ENCODE measurements around the gene MYL6B.

MYL6B gene

DNA sequence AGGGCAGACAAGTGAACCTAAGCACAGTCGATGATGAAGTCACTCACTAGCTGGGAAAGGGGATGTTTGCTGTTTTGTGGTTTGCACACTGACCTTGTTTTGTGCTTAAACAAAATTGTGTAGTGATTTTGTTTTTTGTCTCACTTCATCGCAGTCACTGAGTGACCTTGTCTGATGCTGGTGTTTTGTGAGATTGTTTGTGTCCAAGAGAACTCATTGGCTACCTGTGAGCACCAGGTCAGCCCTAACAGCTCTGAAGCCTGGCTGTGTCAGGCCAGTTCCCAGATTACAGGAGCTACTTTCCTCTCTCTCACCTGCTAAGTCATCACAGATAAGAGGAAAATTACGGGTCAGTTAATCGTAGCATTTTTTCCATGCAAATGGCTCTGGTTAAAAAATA lies 28.3 kb upstream of the MYL6B start:
- no peak for DNase-seq

DNA sequence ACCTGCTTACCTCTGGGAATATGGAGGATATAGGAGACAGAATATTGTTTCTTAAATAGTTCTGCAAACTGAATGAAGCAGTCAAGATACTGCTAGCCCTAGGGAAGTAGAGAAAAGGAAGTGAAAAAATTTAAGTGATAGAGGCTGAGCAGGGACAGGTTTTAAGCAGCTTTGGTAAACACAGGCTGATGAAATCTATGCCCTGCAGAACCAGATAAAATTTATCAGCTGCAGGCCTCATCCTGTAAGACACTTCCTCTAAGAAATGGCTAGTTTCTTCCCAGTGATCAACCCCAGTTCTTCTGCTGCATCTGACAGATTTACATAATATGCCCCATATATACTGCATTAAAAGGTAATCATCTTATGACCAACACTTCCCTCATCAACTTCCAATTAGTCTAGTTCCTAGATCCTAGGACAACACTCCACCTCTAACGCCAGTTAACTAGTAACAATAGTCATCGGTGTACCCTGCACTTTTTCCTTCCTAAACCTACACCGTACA lies 25.6 kb upstream of the MYL6B start:
- DNase-seq = no peak

DNA sequence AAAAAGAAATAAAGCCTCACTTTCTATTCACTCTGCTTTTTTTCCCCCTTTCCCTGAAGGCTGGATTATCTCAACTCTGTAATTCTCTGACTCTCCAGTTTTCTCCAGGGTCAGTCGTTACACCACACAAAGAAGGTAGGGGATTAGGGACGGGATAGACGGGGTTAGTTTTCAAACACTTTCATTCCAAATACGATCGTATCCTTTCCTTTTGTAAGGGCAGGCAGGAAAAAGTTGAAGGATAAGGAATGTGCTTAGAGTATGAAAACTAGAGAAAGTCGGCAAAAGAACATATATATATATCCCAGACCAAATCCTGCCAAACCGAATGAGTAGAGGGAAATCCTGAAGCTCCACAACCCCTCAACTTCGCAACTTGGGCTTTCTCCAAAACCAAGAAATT lies 24.9 kb upstream of the MYL6B start:
- no peak for DNase-seq

GRCh38 chr12:56127888-56128669 lies 24.3 kb upstream of the MYL6B start, which contains the start of gene ESYT1:
TSS of gene ESYT1 (plus strand) at chr12:56128267. CDS start at chr12:56128320, 53 bp downstream.
- DNase-seq = peak; percentile 99

DNA sequence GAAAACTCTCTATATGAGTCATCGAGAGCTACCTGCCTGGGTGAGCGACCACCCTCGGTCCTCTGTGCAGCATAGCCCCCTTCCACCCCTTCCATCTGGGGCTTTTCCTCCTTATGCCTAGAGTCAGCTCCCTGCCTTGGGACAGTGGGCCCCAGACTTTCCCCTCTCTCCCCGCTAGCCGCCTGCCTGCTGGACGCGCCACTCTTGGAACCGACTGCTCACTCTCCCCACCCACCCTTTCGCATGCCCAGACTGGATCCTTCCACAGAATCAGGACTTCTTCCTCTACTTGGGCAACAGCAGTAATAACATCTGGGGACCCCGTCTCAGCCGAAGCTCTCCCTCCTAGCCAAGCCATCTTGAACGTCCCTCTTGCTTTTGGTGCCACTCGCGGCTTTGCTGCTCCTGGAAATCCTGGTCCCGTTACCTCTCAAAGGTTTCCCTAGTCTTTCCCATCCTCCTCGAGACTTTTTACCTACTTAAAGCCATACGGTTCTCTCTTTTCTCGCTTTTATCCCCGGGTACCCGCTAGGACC lies 23.6 kb upstream of the MYL6B start:
- DNase-seq = no peak

DNA sequence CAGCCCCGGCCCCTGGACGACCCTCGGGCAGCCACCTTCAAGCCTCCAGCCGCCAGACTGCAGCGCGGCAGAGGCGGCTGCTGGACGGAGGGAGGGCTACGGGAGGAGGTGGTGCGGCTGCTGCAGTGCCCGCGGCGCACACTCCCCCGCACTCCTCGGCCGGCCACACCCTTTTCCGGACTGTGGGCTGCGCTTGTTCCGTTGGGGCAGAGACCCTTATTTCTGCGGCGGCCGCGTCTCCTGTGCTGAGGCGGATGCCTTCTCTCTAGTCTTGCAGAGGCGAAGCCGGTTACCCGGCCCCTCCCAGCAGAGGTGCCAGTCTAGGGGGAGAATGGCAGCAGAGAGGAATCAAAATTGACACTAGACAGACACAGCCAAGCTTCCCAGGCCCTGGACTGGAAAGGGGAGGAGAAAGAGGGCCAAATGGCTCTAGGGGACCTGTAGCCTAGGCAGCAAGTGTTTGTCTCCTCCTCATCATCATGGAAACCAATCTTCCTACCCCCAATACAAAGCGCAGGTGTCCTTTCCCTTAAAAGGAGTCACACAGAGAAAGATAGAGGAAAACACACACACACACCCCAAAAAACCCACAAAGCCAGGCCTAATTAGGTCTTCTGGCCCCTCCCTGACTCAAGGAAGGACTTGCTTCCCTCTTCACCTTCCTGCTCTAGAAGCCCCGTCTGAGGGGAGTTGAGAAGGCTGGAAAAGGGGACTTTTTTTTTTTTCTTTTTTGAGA lies 23.0 kb upstream of the MYL6B start:
- no peak for DNase-seq

- no peak for DNase-seq
Observed at GRCh38 chr12:56129942-56130495, 22.4 kb upstream of the MYL6B start.

GRCh38 chr12:56130876-56131275 lies 21.5 kb upstream of the MYL6B start:
- no peak for DNase-seq

DNA sequence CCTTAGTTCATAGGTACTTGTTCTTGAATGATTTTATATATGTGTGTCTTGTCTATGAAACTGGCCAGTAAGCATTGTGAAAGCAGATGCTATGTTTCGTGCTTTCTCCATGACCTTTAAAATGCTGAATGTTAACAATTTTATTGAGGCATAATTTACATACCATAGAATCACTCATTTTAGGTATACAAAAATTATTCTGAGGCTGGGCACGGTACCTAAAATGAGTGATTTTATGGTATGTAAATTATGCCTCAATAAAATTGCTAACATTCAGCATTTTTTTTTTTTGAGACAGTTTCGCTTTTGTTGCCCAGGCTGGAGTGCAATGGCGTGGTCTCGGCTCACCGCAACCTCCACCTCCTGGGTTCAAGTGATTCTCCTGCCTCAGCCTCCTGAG lies 17.5 kb upstream of the MYL6B start:
- no peak for DNase-seq

DNA sequence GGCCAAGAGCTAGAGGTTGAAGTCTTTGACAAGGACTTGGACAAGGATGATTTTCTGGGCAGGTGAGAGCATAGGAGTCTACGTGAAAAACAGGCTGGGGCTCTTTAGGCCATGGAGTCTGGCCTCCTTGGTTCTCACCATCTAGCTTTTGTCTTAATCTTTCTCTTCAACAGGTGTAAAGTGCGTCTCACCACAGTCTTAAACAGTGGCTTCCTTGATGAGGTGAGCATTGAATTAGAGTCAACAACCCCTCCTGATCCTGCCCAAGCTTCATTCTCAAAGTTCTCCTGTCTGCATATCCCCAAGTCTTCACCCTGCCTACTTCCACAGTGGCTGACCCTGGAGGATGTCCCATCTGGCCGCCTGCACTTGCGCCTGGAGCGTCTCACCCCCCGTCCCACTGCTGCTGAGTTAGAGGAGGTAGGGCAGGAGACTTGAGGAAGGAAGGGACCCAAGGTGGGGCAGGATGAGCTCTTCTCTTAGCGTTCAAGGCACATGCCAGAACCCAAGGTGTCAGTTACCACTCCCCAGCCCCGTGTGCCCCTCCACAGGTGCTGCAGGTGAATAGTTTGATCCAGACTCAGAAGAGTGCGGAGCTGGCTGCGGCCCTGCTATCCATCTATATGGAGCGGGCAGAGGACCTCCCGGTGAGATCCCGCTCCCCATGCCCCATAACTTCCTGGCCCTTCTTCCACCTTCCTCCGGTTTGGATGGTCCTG lies 14.4 kb upstream of the MYL6B start:
- DNase-seq = no peak

- no peak for DNase-seq
Observed at GRCh38 chr12:56141946-56142784, 10.2 kb upstream of the MYL6B start.

- DNase-seq = no peak
Observed at GRCh38 chr12:56143217-56143616, 9.2 kb upstream of the MYL6B start.

DNA sequence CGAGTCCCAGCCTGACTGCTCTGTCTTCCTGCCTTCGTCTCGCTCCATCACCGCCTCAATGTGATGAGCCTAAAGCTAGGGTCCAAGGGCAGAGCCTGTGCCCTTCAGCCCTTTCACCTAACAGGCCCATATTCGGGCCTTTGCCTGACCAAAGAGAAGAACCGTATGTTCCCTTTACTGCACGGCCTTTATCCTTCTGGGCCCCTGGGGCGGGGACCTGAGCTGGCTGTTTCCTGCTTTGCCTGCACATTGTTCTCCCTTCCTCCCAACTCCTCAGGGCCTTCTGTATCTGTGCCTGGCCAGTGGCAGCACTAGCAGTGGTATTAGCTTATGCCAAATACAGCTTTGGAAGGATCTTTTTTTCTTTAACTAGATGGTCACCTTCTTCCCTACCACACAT lies 8.5 kb upstream of the MYL6B start:
- DNase-seq = no peak

- no peak for DNase-seq
Observed at GRCh38 chr12:56145217-56145616, 7.2 kb upstream of the MYL6B start.

GRCh38 chr12:56146492-56147460 lies 5.6 kb upstream of the MYL6B start:
- no peak for DNase-seq

GRCh38 chr12:56150563-56150962 lies 1.8 kb upstream of the MYL6B start:
- DNase-seq = no peak

DNA sequence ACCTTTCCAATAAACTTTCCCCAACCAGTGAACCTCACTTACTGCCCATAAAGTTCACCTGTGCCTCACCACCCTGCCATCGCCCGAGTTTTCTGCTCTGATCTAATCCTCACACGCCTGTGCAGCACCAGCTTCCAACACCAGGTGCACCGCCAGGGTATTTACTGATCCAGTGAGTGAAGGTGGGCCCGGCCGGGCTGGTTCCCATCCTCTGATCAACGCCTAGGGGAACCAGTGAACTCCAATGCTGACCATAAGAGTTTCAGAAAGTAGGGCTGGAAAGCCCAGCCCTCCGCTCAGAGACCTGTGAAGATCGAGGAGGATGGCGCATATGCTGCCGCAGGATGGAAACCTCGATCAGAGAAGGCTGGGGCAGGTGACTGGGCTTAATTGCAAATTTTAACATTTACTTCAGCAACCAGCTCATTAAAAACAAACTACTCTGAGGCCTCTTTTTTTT lies 685 bp upstream of the MYL6B start:
- DNase-seq = no peak

DNA sequence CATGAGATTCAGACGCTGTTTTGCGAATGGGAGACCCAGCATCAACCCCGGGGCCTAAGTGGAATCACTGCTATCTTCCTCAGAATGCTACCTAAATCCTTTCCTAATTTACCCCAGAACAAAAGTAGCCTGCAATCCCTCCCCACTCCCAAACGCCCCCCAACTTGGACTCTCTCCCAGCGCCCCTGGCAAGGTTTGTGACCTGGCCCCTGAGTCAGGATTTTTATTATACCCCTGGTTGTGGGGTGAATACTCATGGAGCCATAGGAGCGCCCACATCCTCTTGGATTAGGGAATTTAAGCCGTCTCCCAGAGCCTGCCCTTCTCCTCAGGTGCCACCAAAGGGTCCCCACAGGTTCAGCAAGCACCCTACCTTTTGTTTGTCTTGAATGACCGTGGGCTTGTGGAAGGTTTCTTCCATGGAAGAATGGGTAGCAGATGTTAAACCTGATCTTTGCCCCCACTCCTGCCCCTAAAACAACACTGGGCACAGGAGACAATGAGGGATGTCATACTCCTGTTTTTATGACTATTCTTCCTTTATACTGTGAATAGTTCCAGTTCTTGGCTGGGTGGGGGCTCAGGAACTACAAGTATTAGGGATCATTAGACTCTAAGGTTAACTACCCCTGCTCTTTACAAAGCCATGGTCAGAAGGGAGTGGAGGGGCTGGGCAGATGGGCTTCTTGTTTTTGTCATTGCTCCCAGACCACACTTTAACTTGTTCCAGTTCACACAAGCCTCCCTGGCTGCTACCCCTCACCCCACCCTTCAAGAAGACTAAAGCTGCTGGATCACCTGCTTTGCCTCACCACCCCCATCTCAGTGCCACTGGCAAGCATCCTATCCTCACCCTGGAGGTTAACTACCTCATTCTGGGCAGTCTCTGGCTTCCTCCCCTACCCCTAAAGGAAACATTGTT lies 630 bp downstream of the MYL6B start:
- DNase-seq = no peak

- no peak for DNase-seq
Observed at GRCh38 chr12:56153678-56154065, 1.3 kb downstream of the MYL6B start.

All from NCI-H446 (cell line).